22Rv1 (cell line): ENCODE measurements around the gene PLA2G4C.

Source experiments
- CTCF ChIP-seq: fragments of 450-650 bp; IDR thresholded peaks from 2 replicates; pipeline ENCODE4 v1.5.1; 2017; ENCODE audit warnings: mild to moderate bottlenecking
- ZFX ChIP-seq: fragments of 450-650 bp; IDR thresholded peaks from 2 replicates; pipeline ENCODE4 v1.6.1; 2017; ENCODE audit warnings: antibody characterized with exemption, borderline replicate concordance

GRCh38 chr19:48136547-48136946, 25.9 kb upstream of the PLA2G4C start:
- TF ChIP-seq CTCF, result no peak
- no peak for TF ChIP-seq ZFX
